Bronchial epithelial cell (primary cell): ENCODE results near the gene SMAP2. TPM values are rescaled to one million over a fixed set of nuclear protein-coding genes. Genes with fewer than 3 reads are reported as not detected.
A peak's percentile ranks its signal among the peaks of the same experiment; 100 is the strongest.

Experiments used
- DNase-seq: peaks from one replicate; pipeline ENCODE4 v3.0.0-alpha.2; 2010; ENCODE audit warnings: low read depth
- FAIRE-seq: peaks from 2 replicates; lab custom pipeline; 2011; peaks lifted over from hg19 to GRCh38; lab: Jason Lieb, UNC
- H3K27me3 ChIP-seq: 2 replicates; pipeline ENCODE4 v1.5.1; 2011; ENCODE audit warnings: low read length; ENCODE audit not compliant: control insufficient read depth, insufficient read depth
- H3K36me3 ChIP-seq: 2 replicates; pipeline ENCODE4 v1.5.1; 2011; ENCODE audit warnings: low read length; ENCODE audit not compliant: control insufficient read depth, insufficient read depth
- H3K4me3 ChIP-seq: 2 replicates; pipeline ENCODE4 v1.5.1; 2011; ENCODE audit warnings: mild to moderate bottlenecking, low read depth, low read length, control low read depth
- CTCF ChIP-seq: IDR thresholded peaks from 2 replicates; pipeline ENCODE4 v1.5.1; 2011; ENCODE audit warnings: mild to moderate bottlenecking, moderate library complexity, low read length, control low read depth, inconsistent platforms; ENCODE audit not compliant: insufficient read depth, severe bottlenecking
- total RNA-seq: library from RNA; depleted of rRNA; stranded (reverse); fragments of >200 nt; gene quantifications from 2 replicates; pipeline ENCODE4 v1.2.1, GENCODE V29; 2014

The SMAP2 gene
- total RNA-seq, 1 donor from 2014 or later = 4.2 TPM

- no peaks in the 10 kb centered on the region for H3K36me3 ChIP-seq
- no peak for FAIRE-seq
- H3K27me3 ChIP-seq = no peaks in the 10 kb centered on the region
- no peak for DNase-seq
- no peak for TF ChIP-seq CTCF
- no peak overlapping the region for H3K4me3 ChIP-seq
Observed at GRCh38 chr1:40362199-40362598, 11.3 kb upstream of the SMAP2 start.

- DNase-seq = no peak
- no peak for FAIRE-seq
- TF ChIP-seq CTCF = no peak
- Histone ChIP-seq H3K27me3 (no peaks in the 10 kb centered on the region), H3K36me3 (no peaks in the 10 kb centered on the region), H3K4me3 (no peak overlapping the region)
Observed at GRCh38 chr1:40362699-40363098, 10.8 kb upstream of the SMAP2 start.

- TF ChIP-seq CTCF = no peak
- Histone ChIP-seq H3K4me3 (no peak overlapping the region), H3K27me3 (no peaks in the 10 kb centered on the region), H3K36me3 (no peaks in the 10 kb centered on the region)
- peak; percentile 68 for DNase-seq
- FAIRE-seq = no peak
Observed at GRCh38 chr1:40363721-40364120, 9.8 kb upstream of the SMAP2 start.

GRCh38 chr1:40371707-40372258 is 1.7 kb upstream of the SMAP2 start:
- no peaks in the 10 kb centered on the region for H3K36me3 ChIP-seq
- H3K4me3 ChIP-seq = no peak overlapping the region
- DNase-seq (no peak), FAIRE-seq (no peak)
- H3K27me3 ChIP-seq = no peaks in the 10 kb centered on the region
- no peak for TF ChIP-seq CTCF

GRCh38 chr1:40372658-40373322 is 737 bp upstream of the SMAP2 start:
- FAIRE-seq (no peak), DNase-seq (no peak)
- Histone ChIP-seq H3K27me3 (no peaks in the 10 kb centered on the region), H3K4me3 (no peak overlapping the region), H3K36me3 (no peaks in the 10 kb centered on the region)
- TF ChIP-seq CTCF = no peak

GRCh38 chr1:40377512-40377911 is 4.0 kb downstream of the SMAP2 start:
- DNase-seq = no peak
- Histone ChIP-seq H3K4me3 (no peak overlapping the region), H3K36me3 (no peaks in the 10 kb centered on the region), H3K27me3 (no peaks in the 10 kb centered on the region)
- no peak for TF ChIP-seq CTCF
- no peak for FAIRE-seq
